ENCODE data around the gene TLR7.

The TLR7 gene

GRCh38 chrX:12932244-12932643, 65.4 kb downstream of the TLR7 start:
- TF ChIP-seq CTCF (IDR thresholded peaks at IDR 0.05; ENCODE audit: poor library complexity, severe bottlenecking) = no peak
- ATAC-seq (ENCODE audit: low read depth) (no peak), DNase-seq (ENCODE audit: low spot score) (no peak)
- Histone ChIP-seq H3K4me1 (ENCODE audit: insufficient read depth, poor library complexity, severe bottlenecking) (no peaks in the 10 kb centered on the region), H3K27ac (ENCODE audit: poor library complexity, severe bottlenecking) (no peak overlapping the region), H3K27me3 (ENCODE audit: insufficient read depth, poor library complexity, severe bottlenecking) (no peaks in the 10 kb centered on the region), H3K4me3 (ENCODE audit: severe bottlenecking) (no peak overlapping the region), H3K36me3 (ENCODE audit: low read depth) (no peaks in the 10 kb centered on the region), H3K9me3 (ENCODE audit: severe bottlenecking) (no peaks in the 10 kb centered on the region)

- TF ChIP-seq CTCF (IDR thresholded peaks at IDR 0.05; ENCODE audit: poor library complexity, severe bottlenecking) = no peak
- no peak overlapping the region for H3K4me3 ChIP-seq (ENCODE audit: severe bottlenecking)
- no peaks in the 10 kb centered on the region for H3K9me3 ChIP-seq (ENCODE audit: severe bottlenecking)
- no peaks in the 10 kb centered on the region for H3K36me3 ChIP-seq (ENCODE audit: low read depth)
- H3K27ac ChIP-seq (ENCODE audit: poor library complexity, severe bottlenecking) = no peak overlapping the region
- H3K27me3 ChIP-seq (ENCODE audit: insufficient read depth, poor library complexity, severe bottlenecking) = no peaks in the 10 kb centered on the region
- ATAC-seq (ENCODE audit: low read depth) (no peak), DNase-seq (ENCODE audit: low spot score) (no peak)
- H3K4me1 ChIP-seq (ENCODE audit: insufficient read depth, poor library complexity, severe bottlenecking) = no peaks in the 10 kb centered on the region
These were observed 68.0 kb downstream of the TLR7 start for GRCh38 chrX:12934850-12935249.

- H3K4me3 ChIP-seq (ENCODE audit: severe bottlenecking) = no peak overlapping the region
- no peaks in the 10 kb centered on the region for H3K9me3 ChIP-seq (ENCODE audit: severe bottlenecking)
- no peaks in the 10 kb centered on the region for H3K27me3 ChIP-seq (ENCODE audit: insufficient read depth, poor library complexity, severe bottlenecking)
- ATAC-seq (ENCODE audit: low read depth) (no peak), DNase-seq (ENCODE audit: low spot score) (no peak)
- H3K27ac ChIP-seq (ENCODE audit: poor library complexity, severe bottlenecking) = no peak overlapping the region
- no peaks in the 10 kb centered on the region for H3K4me1 ChIP-seq (ENCODE audit: insufficient read depth, poor library complexity, severe bottlenecking)
- no peaks in the 10 kb centered on the region for H3K36me3 ChIP-seq (ENCODE audit: low read depth)
- TF ChIP-seq CTCF (IDR thresholded peaks at IDR 0.05; ENCODE audit: poor library complexity, severe bottlenecking) = no peak
These were observed 70.1 kb downstream of the TLR7 start for GRCh38 chrX:12936947-12937346.
